ENCODE results near the gene TRIM24.
"Not testable (repeated sequence)": the region's sequence is repeated elsewhere in the genome, so short reads cannot be mapped to it uniquely, and the experiment has no call there.

The TRIM24 gene

DNA sequence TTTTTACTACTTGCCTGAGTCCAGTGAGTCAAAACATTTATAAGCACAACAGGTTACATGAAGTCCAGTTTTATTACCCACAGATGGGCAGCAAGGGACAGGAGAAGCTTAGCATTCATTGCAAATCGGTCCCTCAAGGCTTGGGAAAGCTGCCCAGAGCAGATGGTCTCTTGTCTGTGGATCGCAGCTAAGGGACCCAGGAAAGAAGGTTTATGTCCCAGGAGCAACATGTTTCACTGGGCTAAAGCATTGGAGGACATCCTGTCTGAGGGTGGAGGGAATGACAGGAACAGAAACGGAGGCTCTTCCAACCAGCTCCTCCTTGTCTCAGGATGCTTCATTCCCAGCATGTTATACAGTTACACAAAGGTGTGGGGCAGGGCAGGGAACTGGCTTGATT lies 39.3 kb downstream of the TRIM24 start:
- DNase-seq, result no peak

DNA sequence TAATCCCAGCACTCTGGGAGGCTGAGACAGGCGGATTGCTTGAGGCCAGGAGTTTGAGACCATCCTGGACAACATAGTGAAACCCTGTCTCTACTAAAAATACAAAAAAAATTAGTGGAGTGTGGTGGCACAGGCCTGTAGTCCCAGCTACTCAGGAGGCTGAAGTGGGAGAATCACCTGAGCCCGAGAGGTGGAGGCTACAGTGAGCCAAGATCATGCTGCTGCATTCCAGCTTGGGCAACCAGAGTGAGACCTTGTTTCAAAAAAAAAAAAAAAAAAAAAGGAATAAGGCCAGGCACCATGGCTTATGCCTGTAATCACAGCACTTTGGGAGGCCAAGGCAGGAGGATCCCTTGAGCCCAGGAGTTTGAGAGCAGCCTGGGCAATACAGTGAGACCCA lies 40.2 kb downstream of the TRIM24 start:
- DNase-seq, result not testable (repeated sequence)

DNA sequence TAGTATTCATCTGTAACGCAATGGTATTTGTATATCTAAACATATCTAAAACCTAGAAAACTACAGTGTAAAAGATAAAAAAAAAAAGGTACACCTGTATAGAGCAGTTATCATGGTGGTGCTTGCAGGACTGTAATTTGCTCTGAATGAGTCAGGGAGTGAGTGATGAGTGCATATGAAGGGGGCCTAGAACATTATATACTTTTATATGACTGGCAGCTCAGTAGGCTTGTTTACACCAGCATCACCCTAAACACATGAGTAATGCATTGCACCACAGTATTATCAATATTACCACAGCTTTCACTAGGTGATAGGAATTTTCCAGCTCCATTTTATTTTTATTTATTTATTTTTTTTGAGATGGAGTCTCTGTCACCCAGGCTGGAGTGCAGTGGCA lies 40.8 kb downstream of the TRIM24 start:
- DNase-seq, result no peak

DNA sequence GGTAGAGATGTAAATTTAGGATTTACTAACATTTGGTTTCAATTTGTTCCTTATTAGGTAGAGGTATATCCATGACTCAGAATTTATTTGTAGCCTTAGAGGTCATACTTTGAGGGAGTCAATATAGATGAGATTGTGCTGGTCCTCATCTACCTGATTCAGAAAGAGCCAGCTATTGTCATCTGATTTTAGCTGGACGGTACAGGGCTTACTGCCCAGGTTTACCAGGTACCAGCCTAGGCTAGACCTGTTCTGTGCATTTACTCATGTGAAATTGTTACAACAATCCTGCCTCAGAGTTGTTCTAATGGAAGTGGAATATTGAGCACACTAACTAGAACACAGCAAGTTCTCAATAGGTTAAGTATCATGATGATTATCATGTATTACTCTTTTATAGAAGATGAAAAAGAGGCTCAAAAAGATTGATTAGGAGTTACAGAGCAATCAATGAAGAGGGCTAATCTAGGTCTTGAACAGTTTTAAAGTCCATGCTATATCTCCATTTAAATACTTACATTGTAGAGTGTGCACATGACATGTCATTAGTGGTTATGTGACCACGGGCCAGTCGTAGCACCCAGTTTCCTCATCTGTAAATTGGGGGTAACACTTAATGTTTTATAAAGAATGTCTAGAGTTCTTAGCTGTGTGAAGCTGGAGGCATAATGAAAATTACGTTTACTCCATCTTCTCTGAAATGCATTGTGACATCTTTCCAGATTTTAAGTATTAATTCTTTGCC lies 42.1 kb downstream of the TRIM24 start:
- DNase-seq, result no peak

DNA sequence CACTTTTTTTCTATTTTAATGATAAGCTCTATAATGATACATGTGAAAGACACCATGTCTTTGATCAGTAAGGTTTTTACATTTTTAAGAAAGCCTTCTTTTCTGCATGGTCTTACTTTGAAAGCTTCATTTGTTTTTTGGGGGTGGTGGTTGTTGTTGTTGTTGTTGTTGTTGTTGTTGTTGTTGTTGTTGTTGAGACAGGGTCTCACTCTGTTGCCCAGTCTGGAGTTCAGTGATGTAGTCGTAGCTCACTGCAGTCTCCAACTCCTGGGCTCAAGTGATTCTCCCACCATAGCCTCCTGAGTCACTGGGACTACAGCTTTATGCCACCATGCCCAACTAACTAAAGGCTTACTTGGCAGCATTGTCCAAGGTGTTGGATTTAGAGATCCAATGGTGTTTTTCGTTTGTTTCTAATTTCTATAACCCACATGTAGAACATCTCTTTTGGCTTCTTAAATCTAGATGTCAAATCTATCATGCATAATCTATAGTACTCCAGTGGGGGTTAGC lies 45.4 kb downstream of the TRIM24 start:
- no peak for DNase-seq

DNA sequence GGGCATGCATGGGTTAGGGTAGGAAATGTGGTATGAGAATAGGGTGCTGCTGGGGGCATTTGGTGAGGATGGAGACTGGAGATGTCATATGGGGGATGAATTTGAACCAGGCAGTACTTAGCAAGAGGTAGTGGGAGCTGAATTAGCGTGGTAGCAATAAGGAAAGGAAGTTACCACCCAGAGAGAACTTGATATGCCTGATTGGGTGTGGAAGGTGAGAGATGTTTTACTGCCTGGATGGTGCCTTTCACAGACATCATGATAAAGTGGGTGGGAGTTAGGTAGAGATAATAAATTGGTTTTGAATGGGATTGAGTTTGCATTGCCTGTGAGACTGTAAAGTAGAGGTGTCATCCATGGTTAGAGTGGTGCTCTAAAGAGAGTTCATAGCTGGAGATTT lies 46.7 kb downstream of the TRIM24 start:
- no peak for DNase-seq

DNA sequence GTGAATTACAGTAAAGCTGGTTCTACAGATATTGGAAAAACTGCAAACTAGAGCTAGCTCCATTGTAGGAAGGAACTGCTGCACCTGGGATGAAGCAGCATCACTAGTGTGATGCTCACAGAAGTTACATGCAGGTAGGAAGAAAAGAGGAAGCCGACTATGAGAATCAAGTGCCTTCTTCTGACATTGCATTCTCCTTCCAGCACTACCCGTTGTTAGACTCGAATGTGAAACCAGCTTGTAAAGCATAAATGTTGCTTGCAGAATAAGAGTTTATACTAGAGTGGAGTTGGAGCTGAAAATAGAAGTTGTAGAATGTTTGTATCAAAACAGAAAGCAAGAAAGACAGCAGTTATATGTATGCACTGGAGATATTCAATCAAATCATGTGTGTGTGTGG lies 49.9 kb downstream of the TRIM24 start:
- no peak for DNase-seq

DNA sequence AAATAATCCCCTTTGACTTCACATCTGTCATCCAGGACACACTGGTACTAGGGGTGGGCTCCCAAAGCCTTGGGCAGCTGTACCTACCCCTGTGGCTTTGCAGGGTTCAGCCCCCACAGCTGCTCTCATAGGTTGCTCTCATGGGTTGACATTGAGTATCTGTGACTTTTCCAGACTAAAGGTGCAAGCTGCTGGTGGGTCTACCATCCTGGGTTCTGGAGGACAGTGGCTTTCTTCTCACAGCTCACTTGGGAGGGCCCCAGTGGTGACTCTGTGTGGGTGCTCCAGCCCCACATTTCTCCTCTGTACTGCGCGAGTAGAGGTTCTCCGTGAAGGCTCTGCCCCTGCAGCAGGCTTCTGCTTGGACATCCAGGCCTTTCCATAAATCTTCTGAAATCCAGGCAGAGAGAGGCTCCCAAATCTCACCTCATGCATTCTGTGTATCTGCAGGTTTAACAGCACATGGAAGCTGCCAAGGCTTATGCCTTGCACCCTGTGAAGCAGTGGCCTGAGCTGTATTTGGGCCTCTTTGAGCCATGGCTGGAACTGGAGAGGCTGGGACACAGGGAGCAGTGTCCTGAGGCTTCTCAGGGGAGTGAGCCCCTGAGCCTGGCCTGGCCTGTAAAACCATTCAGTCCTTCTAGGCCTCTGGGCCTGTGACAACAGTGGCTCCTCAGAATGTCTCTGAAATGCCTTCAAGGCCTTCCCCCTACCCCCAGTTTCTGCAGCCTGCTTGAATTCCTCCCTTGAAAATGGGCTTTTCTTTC lies 52.2 kb downstream of the TRIM24 start:
- no peak for DNase-seq

DNA sequence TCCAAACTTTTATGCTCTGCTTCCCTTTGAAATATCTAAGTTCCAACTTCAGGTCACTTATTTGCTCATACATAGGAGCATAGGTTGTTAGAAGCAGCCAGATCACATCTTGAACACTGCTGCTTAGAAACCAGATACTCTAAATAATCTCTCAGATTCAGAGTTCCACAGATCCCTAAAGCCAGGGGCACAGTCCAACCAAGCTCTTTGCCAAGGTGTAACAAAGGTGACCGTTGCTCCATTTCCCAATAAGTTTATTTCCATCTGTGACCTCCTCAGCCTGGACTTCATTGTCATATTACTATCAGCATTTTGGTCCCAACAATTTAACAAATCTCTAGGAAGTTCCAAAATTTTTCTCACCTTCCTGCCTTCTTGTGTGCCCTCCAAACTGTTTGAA lies 52.8 kb downstream of the TRIM24 start:
- no peak for DNase-seq

DNA sequence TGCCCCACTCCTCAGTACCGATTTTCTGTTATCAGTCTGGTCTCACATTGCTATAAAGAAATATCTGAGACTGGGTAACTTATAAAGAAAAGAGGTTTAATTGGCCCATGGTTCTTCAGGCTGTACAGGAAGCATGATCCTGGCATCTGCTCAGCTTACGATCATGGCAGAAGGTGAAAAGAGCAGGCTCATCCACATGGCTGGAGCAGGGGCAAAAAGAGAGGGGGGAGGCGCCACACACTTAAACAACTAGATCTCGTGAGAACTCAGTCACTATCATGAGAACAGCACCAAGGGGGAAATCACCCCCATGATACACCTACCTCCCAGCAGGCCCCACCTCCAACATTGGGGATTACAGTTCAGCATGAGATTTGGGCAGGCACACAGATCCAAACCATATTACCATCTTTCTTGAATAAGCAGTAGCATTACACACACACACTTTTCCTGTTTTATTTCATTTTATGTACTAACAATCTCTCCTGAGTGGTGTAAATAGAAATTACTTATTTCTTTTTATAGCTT lies 53.3 kb downstream of the TRIM24 start:
- DNase-seq, result no peak

DNA sequence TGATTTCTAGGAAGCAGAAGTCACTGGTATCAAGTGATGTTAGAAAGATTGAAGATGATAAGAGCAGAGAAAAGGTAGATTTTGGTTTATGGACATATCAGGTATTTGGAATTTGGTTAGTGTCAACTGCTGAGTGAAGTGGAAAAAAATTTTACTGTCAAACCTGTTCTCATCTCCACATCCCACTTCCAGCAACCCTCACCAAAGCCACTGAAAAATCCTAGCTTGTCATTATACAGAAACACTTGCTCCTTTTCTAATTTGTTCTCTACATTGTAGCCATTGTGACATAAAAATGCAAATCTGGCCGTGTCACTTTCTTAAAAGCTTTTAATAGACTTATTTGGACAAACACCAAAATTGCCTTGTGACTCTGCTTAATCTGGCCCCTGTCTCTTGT lies 54.0 kb downstream of the TRIM24 start:
- DNase-seq, result no peak

DNA sequence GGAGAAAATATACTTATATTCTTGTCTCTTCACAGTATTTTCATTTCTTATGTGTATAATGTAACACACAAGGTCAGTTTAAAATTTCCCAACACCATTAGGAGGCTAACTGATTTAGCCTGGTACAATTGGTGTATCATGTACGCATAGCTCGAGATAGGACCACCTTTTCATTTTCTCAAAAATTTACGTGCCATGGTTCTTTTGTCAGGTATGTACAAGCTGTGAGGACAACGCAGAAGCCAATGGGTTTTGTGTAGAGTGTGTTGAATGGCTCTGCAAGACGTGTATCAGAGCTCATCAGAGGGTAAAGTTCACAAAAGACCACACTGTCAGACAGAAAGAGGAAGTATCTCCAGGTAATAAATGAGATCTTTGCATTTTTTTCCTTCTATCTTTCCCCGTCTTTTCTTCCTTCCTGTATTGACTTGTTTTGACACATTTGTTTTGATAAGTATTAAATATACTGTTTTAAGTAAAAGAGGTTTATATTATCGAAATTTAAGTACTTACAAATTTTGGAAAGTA lies 55.0 kb downstream of the TRIM24 start:
- DNase-seq, result no peak

DNA sequence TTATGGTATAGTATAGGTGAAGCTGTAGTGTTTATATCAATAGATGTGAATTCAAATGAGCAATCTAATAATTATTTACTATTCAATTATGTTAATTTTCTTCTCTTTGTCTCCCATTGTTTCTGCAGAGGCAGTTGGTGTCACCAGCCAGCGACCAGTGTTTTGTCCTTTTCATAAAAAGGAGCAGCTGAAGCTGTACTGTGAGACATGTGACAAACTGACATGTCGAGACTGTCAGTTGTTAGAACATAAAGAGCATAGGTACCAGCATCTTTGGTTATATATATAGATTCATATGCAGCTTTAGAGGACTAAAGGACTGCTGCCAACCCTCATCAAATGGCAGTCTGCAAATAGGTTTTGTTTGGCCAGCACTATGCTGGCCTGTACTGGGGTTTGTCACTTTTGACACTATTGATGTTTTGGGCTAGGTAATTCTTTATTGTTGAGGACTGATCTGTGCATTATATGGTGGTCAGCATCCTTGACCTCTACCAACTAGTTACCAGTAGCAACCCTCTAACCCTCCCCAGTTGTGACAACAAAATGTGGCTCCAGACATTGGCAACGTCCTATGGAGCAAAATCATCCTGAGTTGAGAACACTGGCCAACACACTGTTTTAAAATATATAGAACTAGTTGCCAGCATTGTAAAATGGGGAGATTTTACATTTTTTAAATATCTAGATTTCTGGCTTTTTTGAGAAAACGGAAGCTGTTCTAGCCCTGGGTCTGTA lies 59.2 kb downstream of the TRIM24 start:
- DNase-seq, result no peak

DNA sequence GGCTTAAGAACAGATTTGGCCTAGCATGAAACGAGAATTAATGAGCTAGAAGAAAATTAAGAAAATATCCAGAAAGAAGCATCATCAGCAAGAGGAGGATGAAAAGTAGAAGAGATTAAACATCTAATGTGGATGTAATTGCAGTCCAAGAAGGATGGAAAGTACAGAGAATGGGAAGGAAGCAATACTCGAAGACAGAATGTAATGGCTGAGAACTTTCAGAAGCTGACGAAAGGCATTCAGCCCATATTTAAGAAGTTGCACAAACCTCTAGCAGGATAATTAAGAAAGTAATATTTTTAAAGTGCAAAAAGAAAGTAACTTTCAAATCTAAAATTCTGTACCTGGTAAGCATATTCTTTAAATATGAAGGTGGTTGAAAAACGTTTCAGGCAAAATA lies 60.7 kb downstream of the TRIM24 start:
- no peak for DNase-seq

DNA sequence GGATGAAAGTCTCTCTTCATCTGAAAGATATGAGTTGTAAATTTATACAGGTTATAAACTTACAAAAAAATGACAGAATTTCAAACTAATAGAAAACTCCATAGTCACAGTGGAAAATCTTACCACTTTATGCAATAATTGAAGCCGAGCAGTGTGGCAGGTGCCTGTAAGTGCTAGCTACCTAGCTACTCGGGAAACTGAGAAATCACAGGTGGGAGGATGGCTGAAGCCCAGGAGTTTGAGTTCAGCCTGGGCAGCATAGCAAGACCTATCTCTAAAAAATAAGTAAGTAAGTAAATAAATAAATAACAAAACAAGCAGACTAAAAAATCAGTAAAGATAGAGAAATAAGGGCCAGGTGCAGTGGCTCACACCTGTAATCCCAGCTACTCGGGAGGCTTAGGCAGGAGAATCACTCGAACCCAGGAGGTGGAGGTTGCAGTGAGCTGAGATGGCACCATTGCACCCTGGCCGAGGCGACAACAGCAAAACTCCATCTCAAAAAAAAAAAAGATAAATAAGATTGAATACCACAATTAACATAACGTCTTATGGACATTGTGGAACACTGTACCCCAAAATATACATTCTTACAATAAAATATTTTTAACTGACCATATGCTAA lies 61.9 kb downstream of the TRIM24 start:
- DNase-seq, result no peak

DNA sequence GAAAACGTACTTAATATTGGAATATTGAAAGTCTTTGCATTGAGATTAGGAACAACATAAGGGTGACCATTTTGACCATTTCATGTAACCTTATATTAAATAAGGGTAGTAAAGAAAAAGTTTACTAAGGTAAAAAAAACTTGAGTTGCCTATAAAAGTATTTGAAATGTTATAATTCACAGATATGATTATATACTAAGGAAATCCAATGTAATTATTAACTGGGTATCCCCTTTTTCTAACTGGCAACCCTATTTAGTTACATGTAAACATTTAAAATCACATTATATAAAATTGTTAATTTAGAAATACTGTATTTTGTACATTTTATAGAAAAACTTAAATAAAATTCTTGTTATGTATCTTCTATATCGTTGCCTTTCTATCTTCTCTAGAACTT lies 64.2 kb downstream of the TRIM24 start:
- no peak for DNase-seq

DNA sequence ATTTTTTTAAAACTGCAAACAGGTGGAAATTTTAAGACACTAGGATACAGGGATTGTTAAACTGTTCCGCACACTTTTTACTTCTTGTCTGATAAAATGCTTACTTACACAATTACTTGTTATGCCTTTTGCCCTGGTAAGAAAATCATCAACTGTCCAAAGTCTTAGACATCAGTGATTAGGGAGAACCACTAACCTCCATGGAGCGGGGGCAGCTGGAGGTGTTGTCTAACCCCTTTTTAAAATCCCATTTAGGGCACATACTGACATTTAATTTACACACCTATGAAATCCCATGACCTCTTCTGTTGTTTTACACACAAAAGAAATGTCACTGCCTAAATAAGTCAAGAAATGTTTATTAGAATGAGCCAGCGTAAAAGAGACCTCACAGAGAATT lies 65.7 kb downstream of the TRIM24 start:
- no peak for DNase-seq

DNA sequence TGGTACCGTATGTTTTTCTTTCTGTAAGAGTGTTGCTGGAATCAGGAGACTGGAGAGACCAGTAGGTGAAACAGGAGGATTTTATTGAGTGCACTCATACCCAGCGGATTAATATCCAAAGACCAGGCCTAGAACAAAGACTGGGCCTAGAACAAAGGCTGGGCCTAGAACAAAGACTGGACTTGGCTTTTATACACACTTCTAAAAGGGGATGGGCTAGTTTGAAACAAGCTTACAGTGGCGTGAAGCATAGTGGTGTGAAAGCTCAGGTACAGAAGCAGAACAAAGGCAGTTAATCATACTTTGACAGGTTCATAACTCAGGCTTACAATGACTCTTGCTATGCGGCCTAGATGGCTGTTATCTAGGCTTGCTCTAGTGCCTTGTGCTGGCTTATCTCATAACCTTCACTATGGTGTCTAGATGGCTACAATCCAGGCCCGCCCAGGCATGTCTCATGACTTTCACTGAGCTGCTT lies 67.7 kb downstream of the TRIM24 start:
- no peak for DNase-seq

DNA sequence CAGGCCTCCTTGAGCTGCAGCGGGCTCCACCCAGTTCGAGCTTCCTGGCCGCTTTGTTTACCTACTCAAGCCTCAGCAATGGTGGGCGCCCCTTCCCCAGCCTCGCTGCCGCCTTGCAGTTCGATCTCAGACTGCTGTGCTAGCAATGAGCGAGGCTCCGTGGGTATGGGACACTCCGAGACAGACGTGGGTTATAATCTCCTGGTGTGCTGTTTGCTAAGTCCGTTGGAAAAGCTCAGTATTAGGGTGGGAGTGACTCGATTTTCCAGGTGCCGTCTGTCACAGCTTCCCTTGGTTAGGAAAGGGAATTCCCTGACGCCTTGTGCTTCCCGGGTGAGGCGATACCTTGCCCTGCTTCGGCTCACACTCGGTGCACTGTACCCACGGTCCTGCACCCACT lies 76.8 kb downstream of the TRIM24 start:
- DNase-seq, result not testable (repeated sequence)

DNA sequence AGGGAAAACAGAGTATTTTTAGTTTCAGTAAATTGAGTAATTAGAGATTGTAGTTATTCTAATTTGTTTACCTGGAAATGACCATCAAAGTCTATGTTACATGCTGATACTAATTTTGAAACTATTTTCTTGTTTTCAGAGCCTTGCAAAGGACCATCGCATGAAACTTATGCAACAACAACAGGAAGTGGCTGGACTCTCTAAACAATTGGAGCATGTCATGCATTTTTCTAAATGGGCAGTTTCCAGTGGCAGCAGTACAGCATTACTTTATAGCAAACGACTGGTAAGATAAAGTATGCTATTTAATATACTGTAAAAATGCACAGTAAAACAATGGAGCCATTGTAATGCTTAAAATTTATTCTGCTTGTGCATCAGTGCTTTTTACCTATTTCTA lies 78.5 kb downstream of the TRIM24 start:
- DNase-seq, result no peak

DNA sequence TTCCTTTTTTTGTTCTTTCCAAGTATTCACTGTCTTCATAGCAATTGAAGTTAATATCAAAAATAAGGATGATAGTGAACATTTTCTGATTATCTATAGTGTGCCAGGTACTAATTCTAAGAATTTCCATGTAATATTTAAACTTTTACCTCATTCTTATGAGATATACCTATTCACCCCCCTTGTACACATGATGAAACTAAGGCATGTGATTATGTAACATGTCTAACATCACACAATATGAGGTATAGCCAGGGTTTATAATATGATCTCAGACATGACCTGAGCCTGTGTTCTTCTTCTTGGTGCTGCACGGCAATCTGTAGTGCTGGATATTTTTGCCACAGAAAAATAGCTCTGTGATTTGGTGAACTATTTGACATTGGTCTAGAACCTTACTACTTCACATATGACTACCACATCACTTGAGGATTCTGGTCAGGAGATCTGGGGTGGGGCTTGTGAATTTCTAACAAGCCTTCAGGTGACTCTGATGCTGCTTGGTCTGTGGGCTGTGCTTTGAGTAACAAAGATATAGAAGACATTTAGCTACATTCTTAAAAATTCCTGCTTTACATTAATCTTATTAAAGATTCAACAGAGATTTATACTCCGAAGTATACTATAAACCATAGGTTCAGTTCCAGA lies 79.1 kb downstream of the TRIM24 start:
- DNase-seq, result no peak

DNA sequence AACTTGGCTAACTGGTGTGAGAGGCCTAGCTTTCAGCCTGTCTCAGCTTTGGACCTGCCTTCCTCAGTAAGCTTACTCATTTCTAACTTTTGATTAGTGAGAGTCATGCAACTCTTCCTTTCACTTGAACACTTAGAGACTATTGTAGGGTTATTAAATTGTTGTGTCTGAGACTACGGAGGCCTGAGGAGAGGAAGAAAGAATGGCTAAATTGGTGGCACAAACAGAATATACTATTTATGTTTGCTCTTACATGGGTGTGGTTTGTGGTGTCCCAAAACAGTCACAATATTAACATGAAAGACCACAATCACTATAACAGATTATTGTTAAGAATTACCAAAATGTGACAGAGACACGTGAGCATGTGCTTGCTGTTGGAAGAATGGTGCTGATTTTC lies 82.1 kb downstream of the TRIM24 start:
- no peak for DNase-seq
